Neural cell (in vitro differentiated cells): ENCODE data around the gene CNIH3.

Experiments
- CTCF ChIP-seq: fragments of 450-650 bp; IDR thresholded peaks from 2 replicates; pipeline ENCODE4 v1.5.1; 2014; ENCODE audit warnings: antibody characterized with exemption, mild to moderate bottlenecking, moderate library complexity; ENCODE audit not compliant: poor library complexity, severe bottlenecking
- POLR2AphosphoS5 ChIP-seq: IDR thresholded peaks from 2 replicates; pipeline ENCODE4 v1.6.1; 2012
- RAD21 ChIP-seq: fragments of 450-650 bp; conservative IDR thresholded peaks from 2 replicates; pipeline ENCODE4 v1.6.1; 2014; ENCODE audit warnings: antibody characterized with exemption, mild to moderate bottlenecking, moderate library complexity
- REST ChIP-seq: IDR thresholded peaks from 2 replicates; pipeline ENCODE4 v1.6.1; 2012; ENCODE audit warnings: borderline replicate concordance
- SMC3 ChIP-seq: fragments of 450-650 bp; conservative IDR thresholded peaks from 2 replicates; pipeline ENCODE4 v1.6.1; 2014; ENCODE audit warnings: antibody characterized with exemption, mild to moderate bottlenecking, moderate library complexity; ENCODE audit not compliant: poor library complexity
- TAF1 ChIP-seq: IDR thresholded peaks from 2 replicates; pipeline ENCODE4 v1.6.1; 2012; ENCODE audit warnings: low read depth

- TF ChIP-seq POLR2AphosphoS5 (no peak), CTCF (no peak), TAF1 (no peak), REST (no peak), RAD21 (no peak), SMC3 (no peak)
Measured at GRCh38 chr1:224768971-224769370, 152.9 kb downstream of the CNIH3 start.
